Stimulated activated CD4-positive, alpha-beta T cell treated with anti-CD3 and anti-CD28 coated beads, Interleukin-15, amount 100 ng/mL, for 48 hours (primary cell): ENCODE results near the gene CASP8.
"Not testable (repeated sequence)": the region's sequence is repeated elsewhere in the genome, so short reads cannot be mapped to it uniquely, and the experiment has no call there.

Experiments used
- DNase-seq, 2 donors: peaks; one replicate each; pipeline ENCODE4 v3.0.0-alpha.2; 2020; ENCODE audit warnings: low read depth in 2 of 2

The CASP8 gene

DNA sequence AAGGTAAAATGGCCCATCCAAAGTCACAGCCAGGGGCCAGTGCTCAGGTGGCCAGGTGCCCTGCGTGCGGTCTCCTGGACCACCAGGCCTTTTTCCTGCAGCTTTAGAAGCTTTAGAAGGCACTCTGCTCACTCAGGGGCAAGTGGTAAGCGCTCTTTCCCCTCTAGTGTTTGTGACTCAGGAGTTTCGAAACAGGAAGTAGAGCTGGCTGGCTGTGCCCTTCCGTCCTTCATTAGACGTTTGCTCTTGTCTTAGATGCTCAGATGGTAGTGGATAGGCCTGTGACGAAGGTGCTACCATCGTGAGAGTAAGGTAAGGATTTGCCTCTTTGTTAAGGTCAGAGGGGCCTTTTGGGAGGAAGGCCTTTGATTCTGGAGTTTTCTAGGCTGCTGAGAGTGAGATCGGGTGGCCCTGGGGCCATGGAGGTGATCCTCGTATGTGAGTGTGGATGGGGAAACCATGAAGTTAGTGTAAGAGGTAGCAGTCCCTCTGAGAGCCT is at the start of gene CASP8:
TSS of gene CASP8 (plus strand) at position 235 of the 499 bp plus-strand sequence. CDS start 5,951 bp downstream, outside the sequence.
- DNase-seq = peak; percentile 45 to 52

- no peak for DNase-seq
Observed at GRCh38 chr2:201215963-201216362, 44.4 kb upstream of the CASP8 start.

- DNase-seq = no peak
Observed at GRCh38 chr2:201216918-201217317, 43.4 kb upstream of the CASP8 start.

DNA sequence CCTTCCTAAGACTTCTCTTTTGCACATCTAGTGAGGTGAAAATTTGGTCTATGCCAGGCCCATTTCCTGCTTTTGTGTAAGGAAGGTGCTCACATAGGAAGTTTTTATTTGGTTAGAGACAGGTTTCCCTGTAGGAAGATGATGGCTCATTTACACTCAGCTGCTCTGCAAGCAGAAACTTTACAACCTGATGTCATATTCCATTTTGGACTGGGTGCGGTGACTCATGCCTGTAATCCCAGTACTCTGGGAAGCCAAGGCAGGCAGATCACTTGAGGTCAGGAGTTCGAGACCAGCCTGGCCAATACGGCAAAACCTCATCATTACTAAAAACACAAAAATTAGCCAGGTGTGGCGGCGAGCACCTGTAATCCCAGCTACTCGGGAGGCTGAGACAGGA is 41.6 kb upstream of the CASP8 start:
- DNase-seq = no peak

GRCh38 chr2:201219328-201220096 is 40.8 kb upstream of the CASP8 start:
- DNase-seq = no peak

DNA sequence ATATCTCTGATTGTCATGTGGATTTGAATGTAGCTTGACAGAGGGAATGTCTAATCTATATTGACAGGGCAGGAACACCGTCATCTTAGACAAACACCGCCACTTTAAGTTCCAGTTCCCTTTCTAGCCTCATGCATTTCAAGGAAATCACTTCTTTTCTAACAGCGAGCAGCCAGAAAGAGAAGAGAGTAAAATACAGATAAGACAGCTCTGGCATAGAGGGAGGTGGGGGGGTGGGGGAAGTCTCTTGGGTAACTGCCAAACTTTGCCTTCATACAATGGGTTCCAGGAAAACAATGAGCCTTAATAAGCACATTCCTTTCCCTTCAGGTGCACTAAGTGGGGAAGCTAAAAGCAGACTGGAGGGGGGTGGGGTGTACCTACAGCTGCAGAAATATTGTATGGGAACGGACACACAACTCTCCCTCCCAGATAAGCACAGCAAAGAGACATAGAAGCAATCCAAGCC is 40.2 kb upstream of the CASP8 start:
- no peak for DNase-seq

- no peak for DNase-seq
Observed at GRCh38 chr2:201223089-201224073, 37.0 kb upstream of the CASP8 start.

- DNase-seq = no peak
Observed at GRCh38 chr2:201228271-201228911, 31.9 kb upstream of the CASP8 start.

GRCh38 chr2:201228912-201229290 is 31.4 kb upstream of the CASP8 start:
- no peak for DNase-seq

DNA sequence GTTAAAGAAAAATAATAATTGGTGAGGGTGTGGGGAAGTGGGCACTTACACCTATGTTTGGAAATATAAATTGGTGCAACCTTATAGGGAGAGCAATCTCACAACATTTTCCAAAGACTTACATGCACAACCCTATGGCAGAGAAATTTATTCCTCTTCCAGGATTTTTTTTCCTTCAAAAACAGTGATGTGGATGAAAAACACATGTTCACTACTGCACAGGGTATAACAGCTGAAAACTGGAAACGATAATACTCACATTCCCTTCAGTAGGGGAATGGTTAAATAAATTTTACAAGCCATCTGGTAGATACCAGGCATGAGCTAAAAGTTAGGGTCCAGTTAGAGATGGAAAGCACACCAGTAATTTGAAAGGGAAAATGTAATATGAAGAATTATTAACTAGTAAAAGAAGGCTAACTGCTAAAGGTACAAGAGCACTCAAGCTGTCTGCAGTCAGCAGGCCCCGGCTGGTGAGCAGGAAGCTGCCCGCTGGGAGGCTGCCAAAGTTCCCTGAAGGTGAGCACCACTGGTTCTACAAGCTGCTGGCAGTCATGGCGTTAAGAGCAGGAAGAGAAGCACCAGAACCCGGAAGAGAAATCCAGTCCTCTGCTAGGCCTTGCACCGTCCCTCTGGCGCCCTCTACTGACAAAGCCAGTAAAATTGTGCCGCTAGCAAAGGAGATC is 28.4 kb upstream of the CASP8 start:
- DNase-seq = peak; percentile 88 to 92

DNA sequence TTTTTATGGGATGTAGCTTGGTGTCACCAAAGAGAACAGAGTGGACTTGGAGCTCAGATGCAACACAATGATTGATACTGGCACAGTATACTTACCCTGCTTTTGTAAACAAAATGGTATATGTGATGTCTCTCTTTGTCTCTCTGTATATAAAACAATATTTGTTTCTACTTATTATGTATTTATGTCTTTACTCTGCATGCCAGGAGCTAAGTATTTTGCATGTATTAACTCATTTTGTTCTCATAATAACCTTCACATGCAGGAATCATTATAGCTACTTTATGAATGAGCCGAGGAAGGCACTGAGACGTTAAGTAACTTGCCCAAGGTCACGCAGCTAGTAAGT is 27.9 kb upstream of the CASP8 start:
- DNase-seq = no peak

GRCh38 chr2:201233192-201233811 is 27.0 kb upstream of the CASP8 start:
- peak; percentile 78 to 83 for DNase-seq

DNA sequence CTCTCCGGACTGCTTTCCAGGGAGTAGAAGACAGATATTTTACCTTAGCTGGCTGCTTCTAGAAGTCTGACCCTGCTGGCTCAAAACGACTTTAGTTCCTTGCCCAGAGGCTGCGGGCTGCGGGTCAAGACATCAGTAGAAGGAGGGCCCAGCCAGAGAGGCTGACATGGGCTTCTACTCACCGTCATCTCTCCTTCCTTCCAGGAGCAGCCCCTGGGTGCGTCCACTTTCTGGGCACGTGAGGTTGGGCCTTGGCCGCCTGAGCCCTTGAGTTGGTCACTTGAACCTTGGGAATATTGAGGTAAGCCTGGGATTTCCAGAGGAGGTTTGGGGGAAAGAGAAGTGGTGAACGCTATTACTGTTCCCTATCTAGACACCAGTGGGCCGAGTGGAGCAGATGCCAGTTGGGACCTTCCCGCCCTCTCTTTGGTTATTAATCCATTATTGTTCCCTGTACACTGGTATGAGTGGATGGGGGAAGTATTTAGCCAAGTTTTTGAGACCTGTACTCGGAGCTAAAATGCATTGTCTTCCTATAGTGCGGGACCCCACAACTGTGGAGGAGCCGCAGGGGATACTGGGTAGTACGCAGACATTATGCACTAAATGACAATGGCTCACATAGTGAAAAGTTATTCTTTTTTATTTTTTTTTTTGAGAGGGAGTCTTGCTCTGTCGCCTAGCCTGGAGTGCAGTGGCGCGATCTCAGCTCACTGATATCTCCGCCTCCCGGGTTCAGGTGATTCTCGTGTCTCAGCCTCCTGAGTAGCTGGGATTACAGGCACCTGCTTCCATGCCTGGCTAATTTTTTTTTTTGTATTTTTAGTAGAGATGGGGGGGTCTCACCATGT is 26.3 kb upstream of the CASP8 start:
- no peak for DNase-seq

DNA sequence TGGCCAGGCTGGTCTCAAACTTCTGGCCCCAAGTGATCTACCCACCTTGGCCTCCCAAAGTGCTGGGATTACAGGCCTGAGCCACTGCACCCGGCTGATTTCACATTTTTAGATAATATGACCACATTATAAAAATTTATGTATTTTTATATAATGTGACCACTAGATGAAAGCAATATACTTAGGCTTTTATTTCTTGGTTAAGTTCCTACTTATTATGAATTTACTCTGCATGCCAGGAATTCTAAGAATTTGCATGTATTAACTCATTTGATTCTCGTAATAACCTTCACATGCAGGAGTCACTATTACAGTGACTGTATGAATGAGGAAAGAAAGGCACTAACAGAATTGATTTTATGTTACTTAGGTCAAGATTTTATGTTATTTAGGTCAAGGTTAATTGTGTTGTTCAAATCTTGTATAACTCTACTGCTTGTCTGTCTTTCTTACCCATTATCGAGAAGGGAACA is 25.6 kb upstream of the CASP8 start:
- no peak for DNase-seq

GRCh38 chr2:201235860-201236811 is 24.2 kb upstream of the CASP8 start:
- no peak for DNase-seq

- no peak for DNase-seq
Observed at GRCh38 chr2:201237486-201238123, 22.7 kb upstream of the CASP8 start.

GRCh38 chr2:201239167-201239935 is 21.0 kb upstream of the CASP8 start:
- DNase-seq = not testable (repeated sequence)
